HG03378 (cell line): ENCODE measurements around the gene CD8A.
"Not testable (repeated sequence)": the region's sequence is repeated elsewhere in the genome, so short reads cannot be mapped to it uniquely, and the experiment has no call there.

Experiments
- ATAC-seq: cut with Tn5 transposase; IDR thresholded peaks from one replicate; pipeline ENCODE4 v1.9.1; 2021; ENCODE audit warnings: mild to moderate bottlenecking, moderate library complexity; ENCODE audit not compliant: unreplicated experiment

Gene CD8A

GRCh38 chr2:86790676-86791572, at the start of gene CD8A:
TSS of gene CD8A (minus strand) at chr2:86790913. CDS start at chr2:86790825, 88 bp downstream.
- ATAC-seq, result no peak

- not testable (repeated sequence) for ATAC-seq
Observed at GRCh38 chr2:86839871-86840548, 49.3 kb upstream of the CD8A start.

- ATAC-seq, result not testable (repeated sequence)
Observed at GRCh38 chr2:86839455-86839854, 48.7 kb upstream of the CD8A start.

GRCh38 chr2:86837714-86838113, 47.0 kb upstream of the CD8A start:
- not testable (repeated sequence) for ATAC-seq

GRCh38 chr2:86836915-86837695, 46.4 kb upstream of the CD8A start:
- ATAC-seq, result not testable (repeated sequence)

GRCh38 chr2:86835548-86835889, 44.8 kb upstream of the CD8A start:
- not testable (repeated sequence) for ATAC-seq

- no peak for ATAC-seq
Observed at GRCh38 chr2:86833315-86833714, 42.6 kb upstream of the CD8A start.

GRCh38 chr2:86832334-86833096, 41.8 kb upstream of the CD8A start:
- ATAC-seq, result no peak

- ATAC-seq, result no peak
Observed at GRCh38 chr2:86831537-86831936, 40.8 kb upstream of the CD8A start.

- no peak for ATAC-seq
Observed at GRCh38 chr2:86826951-86827350, 36.2 kb upstream of the CD8A start.

- ATAC-seq, result no peak
Observed at GRCh38 chr2:86825693-86826381, 35.1 kb upstream of the CD8A start.

- ATAC-seq, result no peak
Observed at GRCh38 chr2:86825036-86825692, 34.5 kb upstream of the CD8A start.

GRCh38 chr2:86822668-86823345, 32.1 kb upstream of the CD8A start:
- no peak for ATAC-seq

- ATAC-seq, result no peak
Observed at GRCh38 chr2:86821842-86822241, 31.1 kb upstream of the CD8A start.

GRCh38 chr2:86821306-86821705, 30.6 kb upstream of the CD8A start:
- no peak for ATAC-seq

- no peak for ATAC-seq
Observed at GRCh38 chr2:86818957-86819356, 28.2 kb upstream of the CD8A start.

- ATAC-seq, result no peak
Observed at GRCh38 chr2:86818114-86818801, 27.5 kb upstream of the CD8A start.

- no peak for ATAC-seq
Observed at GRCh38 chr2:86815611-86816010, 24.9 kb upstream of the CD8A start.
